Measurements from ENCODE around the gene PSORS1C1. TPM values are rescaled to one million over a fixed set of nuclear protein-coding genes. Genes with fewer than 3 reads are reported as not detected.

Gene PSORS1C1
- polyA plus RNA-seq, 1 of the 3 experiments (the other 2 are of a cell fraction), result 3.1 TPM

GRCh38 chr6:31156641-31157040 is 42.0 kb downstream of the PSORS1C1 start (continued):
- TF ChIP-seq, protein P1, sequence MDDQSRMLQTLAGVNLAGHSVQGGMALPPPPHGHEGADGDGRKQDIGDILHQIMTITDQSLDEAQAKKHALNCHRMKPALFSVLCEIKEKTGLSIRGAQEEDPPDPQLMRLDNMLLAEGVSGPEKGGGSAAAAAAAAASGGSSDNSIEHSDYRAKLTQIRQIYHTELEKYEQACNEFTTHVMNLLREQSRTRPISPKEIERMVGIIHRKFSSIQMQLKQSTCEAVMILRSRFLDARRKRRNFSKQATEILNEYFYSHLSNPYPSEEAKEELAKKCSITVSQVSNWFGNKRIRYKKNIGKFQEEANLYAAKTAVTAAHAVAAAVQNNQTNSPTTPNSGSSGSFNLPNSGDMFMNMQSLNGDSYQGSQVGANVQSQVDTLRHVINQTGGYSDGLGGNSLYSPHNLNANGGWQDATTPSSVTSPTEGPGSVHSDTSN (IDR thresholded peaks at IDR 0.05), result no peak
- TF ChIP-seq NFIC (IDR thresholded peaks at IDR 0.05; ENCODE audit: borderline replicate concordance), result no peak
- TF ChIP-seq TCF12 (IDR thresholded peaks at IDR 0.05), result no peak
- no peak for TF ChIP-seq YY1 (IDR thresholded peaks at IDR 0.05; ENCODE audit: low read depth)

DNA sequence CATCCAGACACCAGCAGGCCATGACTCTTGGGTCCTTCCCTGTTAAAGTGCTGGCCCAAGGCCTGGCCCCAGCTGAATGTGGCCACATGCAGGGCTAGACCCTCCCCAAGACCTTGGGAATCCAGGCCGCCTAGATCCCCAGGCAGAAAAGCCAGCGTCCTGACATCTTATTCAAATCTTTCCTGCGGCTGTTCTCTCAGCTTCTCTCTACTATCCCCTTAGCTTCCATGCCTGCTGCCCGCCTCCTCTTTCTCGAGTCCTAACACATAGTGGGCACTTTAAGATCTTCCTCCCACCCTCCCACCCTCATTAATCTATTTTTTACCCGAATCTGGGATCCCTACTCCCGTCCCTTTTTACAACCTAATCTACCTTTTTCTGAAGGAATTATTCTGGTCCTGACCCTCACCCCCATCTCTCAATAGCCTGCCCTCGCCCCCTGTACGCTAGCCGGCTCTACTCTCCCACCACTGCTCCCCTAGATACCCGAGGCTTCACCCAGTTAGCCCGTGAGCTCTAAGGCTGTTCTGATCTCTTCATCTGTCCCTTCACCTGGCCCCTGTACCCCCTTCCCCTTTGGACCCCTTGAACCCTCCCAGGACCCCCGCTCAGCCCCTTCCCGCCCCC is 43.0 kb downstream of the PSORS1C1 start, which contains the start of gene CCHCR1:
Gene CCHCR1, minus strand, starts transcription at position 290 of the 627 bp plus-strand sequence. Its CDS starts 202 bp downstream, at position 88.
- no peaks in the 10 kb centered on the region for H4K20me1 ChIP-seq (ENCODE audit: insufficient read depth)
- H3K9ac ChIP-seq, result peak within 1 kb of the TSS; percentile 72
- H3K27me3 ChIP-seq (ENCODE audit: insufficient read depth), result no peaks in the 10 kb centered on the region
- H3K27ac ChIP-seq (ENCODE audit: low read depth in 2 of 2, low read length in 1 of 2), result peak within 1 kb of the TSS; percentile 28 to 44; a peak in 2 of 4 replicates
- no peaks in the 10 kb centered on the region for H3F3A ChIP-seq (replicated peaks; ENCODE audit: insufficient read depth)
- 11% methylated on average over 14 of the region's 14 CpGs for WGBS (ENCODE audit: low lambda C conversion rate)
- POLR2A ChIA-PET, result no interaction called here
- no peaks in the 10 kb centered on the region for H3K9me3 ChIP-seq
- peak within 1 kb of the TSS; percentile 91 for H3K4me2 ChIP-seq
- peak; percentile 45 for DNase-seq
- H3K4me3 ChIP-seq (ENCODE audit: low read depth in 2 of 2, low read length in 1 of 2), result peak within 1 kb of the TSS; percentile 83 to 93
- TF ChIP-seq FOXJ3 (CRISPR knock-in tag; IDR thresholded peaks at IDR 0.05) (no peak), EZH2phosphoT487 (IDR thresholded peaks at IDR 0.05; ENCODE audit: borderline replicate concordance, low read depth) (no peak), EP300 (IDR thresholded peaks at IDR 0.05; ENCODE audit: borderline replicate concordance in 1 of 2, low read depth in 1 of 2, low read length in 1 of 2) (no peak), RXRA (IDR thresholded peaks at IDR 0.05; ENCODE audit: borderline replicate concordance, low read depth) (no peak), NRF1 (IDR thresholded peaks at IDR 0.05; ENCODE audit: low read depth, low read length) (no peak), MAX (IDR thresholded peaks at IDR 0.05; ENCODE audit: low read depth) (no peak)
- TF ChIP-seq, protein P2, sequence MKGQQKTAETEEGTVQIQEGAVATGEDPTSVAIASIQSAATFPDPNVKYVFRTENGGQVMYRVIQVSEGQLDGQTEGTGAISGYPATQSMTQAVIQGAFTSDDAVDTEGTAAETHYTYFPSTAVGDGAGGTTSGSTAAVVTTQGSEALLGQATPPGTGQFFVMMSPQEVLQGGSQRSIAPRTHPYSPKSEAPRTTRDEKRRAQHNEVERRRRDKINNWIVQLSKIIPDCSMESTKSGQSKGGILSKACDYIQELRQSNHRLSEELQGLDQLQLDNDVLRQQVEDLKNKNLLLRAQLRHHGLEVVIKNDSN (IDR thresholded peaks at IDR 0.05; ENCODE audit: borderline replicate concordance, low read depth), result no peak
- TF ChIP-seq, protein P3, sequence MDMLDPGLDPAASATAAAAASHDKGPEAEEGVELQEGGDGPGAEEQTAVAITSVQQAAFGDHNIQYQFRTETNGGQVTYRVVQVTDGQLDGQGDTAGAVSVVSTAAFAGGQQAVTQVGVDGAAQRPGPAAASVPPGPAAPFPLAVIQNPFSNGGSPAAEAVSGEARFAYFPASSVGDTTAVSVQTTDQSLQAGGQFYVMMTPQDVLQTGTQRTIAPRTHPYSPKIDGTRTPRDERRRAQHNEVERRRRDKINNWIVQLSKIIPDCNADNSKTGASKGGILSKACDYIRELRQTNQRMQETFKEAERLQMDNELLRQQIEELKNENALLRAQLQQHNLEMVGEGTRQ (IDR thresholded peaks at IDR 0.05; ENCODE audit: borderline replicate concordance, low read depth, low read length), result no peak
- H3K36me3 ChIP-seq (replicated peaks in 1 of 2; ENCODE audit: control insufficient read depth in 1 of 2, insufficient read depth in 2 of 2, low read length in 1 of 2), result peaks cover 0 to 2% of the 10 kb centered on the region in 2 experiments
- H2AFZ ChIP-seq (ENCODE audit: low read depth), result peak within 1 kb of the TSS; percentile 90
- no peaks in the 10 kb centered on the region for H3K9me2 ChIP-seq
- CTCF ChIA-PET, result interaction anchor here (1.4 to 2.0 kb wide), 4 partner anchors 19 to 209 kb away, joined by 3 to 6 read pairs (median 5); partner anchors contain the start of gene PSORS1C2
- peaks cover 9% of the 10 kb centered on the region for H3K79me2 ChIP-seq (ENCODE audit: insufficient read depth)
- peaks cover 0 to 18% of the 10 kb centered on the region in 2 experiments; a peak in 1 of 4 replicates for H3K4me1 ChIP-seq (ENCODE audit: control insufficient read depth in 1 of 2, insufficient read depth in 2 of 2, low read depth in 1 of 2, low read length in 1 of 2)
